HCT116 (cell line): Measurements from ENCODE around the gene ITGA11. TPM values are rescaled to one million over a fixed set of nuclear protein-coding genes. Genes with fewer than 3 reads are reported as not detected.

Experiments
- ATAC-seq: fragments of 200-7000 bp; cut with Tn5 transposase; 2 replicates; pipeline ENCODE4 v1.9.1; 2020; ENCODE audit warnings: mild to moderate bottlenecking, moderate library complexity
- BruUV-seq: library from RNA; stranded (reverse); fragments of 400-500 nt; replicated peaks from 2 replicates; lab custom pipeline; 2021; lab: Mats Ljungman, UMichigan
- CTCF ChIA-PET: fragments of 300-600 bp; sonication (Branson Sonifier 250); formaldehyde crosslinking; loops from one replicate; lab custom pipeline; 2021; ENCODE audit warnings: antibody characterized with exemption; lab: Charles Lee
- POLR2A ChIA-PET: fragments of 300-600, 350-600 bp; sonication (Branson Sonifier 250); formaldehyde crosslinking; loops from one replicate; lab custom pipeline; 2021; ENCODE audit warnings: antibody characterized with exemption; lab: Charles Lee
- RAD21 ChIA-PET, 2 experiments: fragments of 300-600 bp; sonication (Branson Sonifier 250); formaldehyde crosslinking; loops; one replicate each; lab custom pipeline; 2023; ENCODE audit warnings: low total read pairs in 2 of 2; ENCODE audit not compliant: uncharacterized antibody in 2 of 2, unreplicated experiment in 2 of 2, low non-redundant PET in 1 of 2; lab: Charles Lee
- DNase-seq: peaks from one replicate; pipeline ENCODE4 v3.0.0-alpha.2; 2010; ENCODE audit warnings: low read depth, low spot score
- H2AFZ ChIP-seq: fragments of 200-600 bp; shearing (Covaris generic), sonication (generic); 2 replicates; pipeline ENCODE4 v1.6.1; 2017; ENCODE audit warnings: low read depth, mixed run types, mixed read lengths, antibody characterized with exemption, low read length; ENCODE audit not compliant: poor library complexity, severe bottlenecking
- H3K27ac ChIP-seq: 2 replicates; pipeline ENCODE4 v1.5.1; 2012; ENCODE audit warnings: low read depth, low read length
- H3K27me3 ChIP-seq: fragments of 200-600 bp; sonication (generic); 2 replicates; pipeline ENCODE4 v1.6.1; 2016; ENCODE audit warnings: mixed run types, low read length, mixed read lengths; ENCODE audit not compliant: insufficient read depth
- H3K36me3 ChIP-seq, 2 experiments: fragments of 200-500 bp in 1 of 2; fragments of 200-600 bp in 1 of 2; sonication (Bioruptor generic) in 1 of 2; sonication (generic) in 1 of 2; 2 replicates each; pipeline versions ENCODE4 v1.5.1 to v1.6.1; 2014 to 2016; ENCODE audit warnings: low read length in 2 of 2, inconsistent platforms in 1 of 2, mixed read lengths in 1 of 2, mixed run types in 1 of 2; ENCODE audit not compliant: insufficient read depth in 2 of 2, control insufficient read depth in 1 of 2
- H3K4me1 ChIP-seq, 2 experiments: fragments of 200-600 bp in 1 of 2; sonication (generic) in 1 of 2; 2 replicates each; pipeline versions ENCODE4 v1.5.1 to v1.6.1; 2012 to 2017; ENCODE audit warnings: low read length in 2 of 2, inconsistent platforms in 1 of 2, mild to moderate bottlenecking in 1 of 2, mixed read lengths in 1 of 2, mixed run types in 1 of 2, moderate library complexity in 1 of 2; ENCODE audit not compliant: insufficient read depth in 2 of 2, control insufficient read depth in 1 of 2
- H3K4me2 ChIP-seq: fragments of 200-600 bp; sonication (generic); 2 replicates; pipeline ENCODE4 v1.6.1; 2017; ENCODE audit warnings: mixed run types, low read length, mixed read lengths
- H3K4me3 ChIP-seq, 2 experiments: fragments of 200-600 bp in 1 of 2; sonication (generic) in 1 of 2; replicated peaks in 1 of 2; 2 replicates each; pipeline ENCODE4 v1.5.1; 2011 to 2016; ENCODE audit warnings: low read length in 2 of 2, control low read depth in 1 of 2, low read depth in 1 of 2, mild to moderate bottlenecking in 1 of 2, mixed read lengths in 1 of 2, mixed run types in 1 of 2
- H3K79me2 ChIP-seq: fragments of 200-600 bp; sonication (generic); 2 replicates; pipeline ENCODE4 v1.6.1; 2017; ENCODE audit warnings: mild to moderate bottlenecking, mixed run types, low read length, moderate library complexity, mixed read lengths; ENCODE audit not compliant: insufficient read depth
- H3K9ac ChIP-seq: fragments of 200-600 bp; sonication (generic); 2 replicates; pipeline ENCODE4 v1.6.1; 2016; ENCODE audit warnings: low read length, mixed read lengths
- H3K9me2 ChIP-seq: fragments of 200-600 bp; sonication (generic), shearing (Covaris generic); 2 replicates; pipeline ENCODE4 v1.6.1; 2017; ENCODE audit warnings: mixed run types, mild to moderate bottlenecking, moderate library complexity; ENCODE audit not compliant: insufficient read depth
- H3K9me3 ChIP-seq, 2 experiments: fragments of 200-500 bp in 1 of 2; fragments of 200-600 bp in 1 of 2; sonication (Bioruptor generic) in 1 of 2; sonication (generic) in 1 of 2; 2 replicates each; pipeline ENCODE4 v1.6.1; 2014 to 2017; ENCODE audit warnings: low read length in 2 of 2, mixed read lengths in 2 of 2, inconsistent platforms in 1 of 2, low read depth in 1 of 2, mild to moderate bottlenecking in 1 of 2, mixed run types in 1 of 2, moderate library complexity in 1 of 2; ENCODE audit not compliant: control insufficient read depth in 1 of 2, insufficient read depth in 1 of 2
- H4K20me1 ChIP-seq: fragments of 200-600 bp; sonication (generic), shearing (Covaris generic); 2 replicates; pipeline ENCODE4 v1.6.1; 2017; ENCODE audit warnings: mixed run types, mild to moderate bottlenecking, moderate library complexity; ENCODE audit not compliant: insufficient read depth
- ATF3 ChIP-seq: IDR thresholded peaks from 2 replicates; pipeline ENCODE4 v1.6.1; 2012
- CBX3 ChIP-seq: IDR thresholded peaks from 2 replicates; pipeline ENCODE4 v1.6.1; 2012; ENCODE audit warnings: low read depth
- EGR1 ChIP-seq: IDR thresholded peaks from 2 replicates; pipeline ENCODE4 v1.6.1; 2012; ENCODE audit warnings: low read depth
- EZH2 ChIP-seq: fragments of 200-600 bp; sonication (generic); IDR thresholded peaks from 2 replicates; pipeline ENCODE4 v1.6.1; 2017; ENCODE audit warnings: antibody characterized with exemption, mixed run types
- TCF7L2 ChIP-seq: IDR thresholded peaks from 2 replicates; pipeline ENCODE4 v1.7.0; 2011; ENCODE audit warnings: borderline replicate concordance, inconsistent platforms; ENCODE audit not compliant: insufficient read depth, insufficient read length; ENCODE audit errors: extremely low read depth
- ZBTB33 ChIP-seq: IDR thresholded peaks from 2 replicates; pipeline ENCODE4 v1.6.1; 2011; ENCODE audit warnings: mild to moderate bottlenecking, low read length, moderate library complexity; ENCODE audit not compliant: insufficient replicate concordance; ENCODE audit errors: extremely low read depth
- intact Hi-C: fragments of 100-400 bp; cut with micrococcal nuclease; formaldehyde crosslinking; loops from 2 replicates; pipeline ENCODE4 v1.10.0; 2022
- total RNA-seq: library from RNA; stranded (reverse); gene quantifications from one replicate; pipeline ENCODE4 v1.2.1, GENCODE V29; 2021; ENCODE audit not compliant: unreplicated experiment

The ITGA11 gene
- total RNA-seq, 1 experiment from 2014 or later = not detected

GRCh38 chr15:68469162-68470048, 37.4 kb upstream of the ITGA11 start:
- CTCF ChIA-PET = no interaction called here
- TF ChIP-seq EGR1 (no peak), CBX3 (no peak), EZH2 (no peak), ZBTB33 (no peak), TCF7L2 (no peak), ATF3 (no peak)
- Histone ChIP-seq H3K4me2 (no peak overlapping the region), H3K27me3 (no peaks in the 10 kb centered on the region), H4K20me1 (no peaks in the 10 kb centered on the region), H3K9me3 (no peaks in the 10 kb centered on the region), H3K9me2 (no peaks in the 10 kb centered on the region), H2AFZ (no peak overlapping the region), H3K9ac (no peak overlapping the region), H3K4me1 (no peaks in the 10 kb centered on the region), H3K79me2 (no peaks in the 10 kb centered on the region), H3K36me3 (no peaks in the 10 kb centered on the region), H3K4me3 (no peak overlapping the region), H3K27ac (no peak overlapping the region)
- no TSS peak for BruUV-seq
- ATAC-seq = no peak
- DNase-seq = no peak
- RAD21 ChIA-PET = no interaction called here
- POLR2A ChIA-PET = no interaction called here
- intact Hi-C loops = no loop called here
